Endothelial cell of umbilical vein (primary cell): ENCODE measurements around the gene RIT2. TPM values are rescaled to one million over a fixed set of nuclear protein-coding genes. Genes with fewer than 3 reads are reported as not detected.

ENCODE experiments used
- BruUV-seq: library from RNA; stranded (reverse); fragments of 400-500 nt; replicated peaks from 2 replicates; lab custom pipeline; 2021; lab: Mats Ljungman, UMichigan
- CTCF ChIA-PET: fragments of 300-600, 350-600 bp; sonication (Branson Sonifier 250); formaldehyde crosslinking; loops from one replicate; lab custom pipeline; 2021; ENCODE audit warnings: antibody characterized with exemption, inconsistent platforms; lab: Charles Lee
- POLR2A ChIA-PET: fragments of 300-600, 350-600 bp; sonication (Branson Sonifier 250); formaldehyde crosslinking; loops from one replicate; lab custom pipeline; 2021; ENCODE audit warnings: antibody characterized with exemption, inconsistent platforms; lab: Charles Lee
- DNase-seq: peaks from one replicate; pipeline ENCODE4 v3.0.0-alpha.2; 2011; ENCODE audit warnings: low read depth, low spot score
- FAIRE-seq: peaks from 2 replicates; lab custom pipeline; 2011; peaks lifted over from hg19 to GRCh38; lab: Jason Lieb, UNC
- H2AFZ ChIP-seq: 2 replicates; pipeline ENCODE4 v1.6.0; 2012; ENCODE audit warnings: low read depth, low read length, control low read depth, inconsistent platforms
- H3K27ac ChIP-seq: 2 replicates; pipeline ENCODE4 v1.5.1; 2011; ENCODE audit warnings: low read depth, mild to moderate bottlenecking, control low read depth, low read length, moderate library complexity; ENCODE audit not compliant: insufficient read depth
- H3K27me3 ChIP-seq, 2 experiments: 2 replicates each; pipeline versions ENCODE4 v1.6.0 to v1.6.1; 2011; ENCODE audit warnings: low read length in 2 of 2, mixed read lengths in 1 of 2; ENCODE audit not compliant: control insufficient read depth in 2 of 2, insufficient read depth in 2 of 2
- H3K36me3 ChIP-seq, 2 experiments: 2 replicates in 1 of 2; 3 replicates in 1 of 2; pipeline ENCODE4 v1.5.1; 2011; ENCODE audit warnings: low read length in 2 of 2, mild to moderate bottlenecking in 1 of 2, moderate library complexity in 1 of 2; ENCODE audit not compliant: control insufficient read depth in 2 of 2, insufficient read depth in 2 of 2; ENCODE audit errors: extremely low read depth in 1 of 2
- H3K4me1 ChIP-seq: 3 replicates; pipeline ENCODE4 v1.5.1; 2011; ENCODE audit warnings: mild to moderate bottlenecking, low read length; ENCODE audit not compliant: control insufficient read depth, insufficient read depth; ENCODE audit errors: extremely low read depth
- H3K4me2 ChIP-seq: 2 replicates; pipeline ENCODE4 v1.6.1; 2011; ENCODE audit warnings: low read length, control low read depth, mixed read lengths; ENCODE audit not compliant: insufficient read depth
- H3K4me3 ChIP-seq, 3 experiments: fragments of 200-600 bp in 1 of 3; sonication (generic), shearing (Covaris generic) in 1 of 3; replicated peaks in 1 of 3; 2 replicates each; pipeline ENCODE4 v1.5.1; 2011 to 2016; ENCODE audit warnings: control low read depth in 3 of 3, low read length in 3 of 3, mild to moderate bottlenecking in 2 of 3, inconsistent platforms in 1 of 3, low read depth in 1 of 3, moderate library complexity in 1 of 3; ENCODE audit not compliant: insufficient read depth in 1 of 3
- H3K79me2 ChIP-seq: 2 replicates; pipeline ENCODE4 v1.6.0; 2012; ENCODE audit warnings: low read length, inconsistent platforms; ENCODE audit not compliant: control insufficient read depth, insufficient read depth
- H3K9ac ChIP-seq: replicated peaks from 2 replicates; pipeline ENCODE3; 2011; ENCODE audit warnings: low read length, control low read depth; ENCODE audit not compliant: insufficient read depth; ENCODE audit errors: extremely low read depth
- H3K9me1 ChIP-seq: replicated peaks from 3 replicates; pipeline ENCODE4 v1.6.0; 2011; ENCODE audit warnings: mild to moderate bottlenecking, low read length; ENCODE audit not compliant: control insufficient read depth, insufficient read depth; ENCODE audit errors: extremely low read depth
- H3K9me3 ChIP-seq: replicated peaks from 2 replicates; pipeline ENCODE4 v1.5.1; 2012; ENCODE audit warnings: low read length, inconsistent platforms; ENCODE audit not compliant: control insufficient read depth, insufficient read depth
- H4K20me1 ChIP-seq: replicated peaks from 2 replicates; pipeline ENCODE3; 2011; ENCODE audit warnings: mild to moderate bottlenecking, low read length; ENCODE audit not compliant: control insufficient read depth, insufficient read depth; ENCODE audit errors: extremely low read depth
- CTCF ChIP-seq, 2 donors: IDR thresholded peaks; 1 replicate in 1 of 2; 2 replicates in 1 of 2; pipeline ENCODE4 v1.5.1; 2011; ENCODE audit warnings: low read length in 2 of 2, mild to moderate bottlenecking in 2 of 2, moderate library complexity in 2 of 2, control low read depth in 1 of 2, inconsistent platforms in 1 of 2, low read depth in 1 of 2; ENCODE audit not compliant: insufficient read depth in 1 of 2; ENCODE audit errors: extremely low read depth in 1 of 2
- EZH2 ChIP-seq: IDR thresholded peaks from 2 replicates; pipeline ENCODE4 v1.6.1; 2012; ENCODE audit warnings: borderline replicate concordance, low read depth, mild to moderate bottlenecking, moderate library complexity, low read length, inconsistent platforms; ENCODE audit not compliant: severe bottlenecking
- FOS ChIP-seq: IDR thresholded peaks from 2 replicates; pipeline ENCODE4 v1.6.1; 2011; ENCODE audit warnings: mild to moderate bottlenecking, low read length, moderate library complexity, borderline replicate concordance; ENCODE audit not compliant: insufficient read depth
- GATA2 ChIP-seq: IDR thresholded peaks from 2 replicates; pipeline ENCODE4 v1.7.0; 2011; ENCODE audit warnings: low read depth, mild to moderate bottlenecking, moderate library complexity, mixed read lengths, low read length; ENCODE audit not compliant: insufficient read length, insufficient read depth
- JUN ChIP-seq: IDR thresholded peaks from 2 replicates; pipeline ENCODE4 v1.6.1; 2011; ENCODE audit warnings: borderline replicate concordance, low read depth; ENCODE audit not compliant: insufficient read length, insufficient read depth
- MAX ChIP-seq: IDR thresholded peaks from 2 replicates; pipeline ENCODE4 v1.6.1; 2011; ENCODE audit not compliant: insufficient read depth, insufficient read length
- MYC ChIP-seq: IDR thresholded peaks from one replicate; pipeline ENCODE4 v1.6.1; 2011; ENCODE audit warnings: mild to moderate bottlenecking, low read depth, low read length
- POLR2A ChIP-seq: IDR thresholded peaks from 2 replicates; pipeline ENCODE4 v1.6.1; 2012; ENCODE audit warnings: low read depth, mild to moderate bottlenecking, control low read depth, low read length
- POLR2AphosphoS5 ChIP-seq: IDR thresholded peaks from 2 replicates; pipeline ENCODE4 v1.6.1; 2012; ENCODE audit warnings: low read depth, mild to moderate bottlenecking, control low read depth, low read length, moderate library complexity; ENCODE audit not compliant: insufficient read depth
- dilution Hi-C: fragments of 300-500 bp; cut with MboI; formaldehyde crosslinking; loops from one replicate; pipeline ENCODE4 v1.15.0; 2019; ENCODE audit warnings: low sequenced_read_pairs; ENCODE audit not compliant: extremely low pct_ligation_motif_present
- intact Hi-C: fragments of 100-400 bp; cut with micrococcal nuclease; formaldehyde crosslinking; loops from one replicate; pipeline ENCODE4 v1.10.0; 2022
- polyA plus RNA-seq, 4 experiments: library from polyadenylated mRNA; depleted of rRNA in 3 of 4; stranded (reverse) in 3 of 4; unstranded in 1 of 4; fragments of >200 nt; gene quantifications; 2 replicates each; pipeline versions ENCODE4 v1.2.1 to v1.2.3, GENCODE V29; 2011 to 2012; ENCODE audit warnings: missing spikeins in 1 of 4
- total RNA-seq: library from RNA; stranded (reverse); gene quantifications from 2 replicates; pipeline ENCODE4 v1.2.3, GENCODE V29; 2021

RIT2 gene
- total and polyA plus RNA-seq, 2 donors (not counting 3 experiments of a cell fraction or from before 2014, with no cell fraction given) = not detected

GRCh38 chr18:42925036-42925435 is 190.4 kb downstream of the RIT2 start:
- dilution Hi-C loops = no loop called here
- no TSS peak for BruUV-seq
- Histone ChIP-seq H3K9ac (no peak overlapping the region), H3K4me1 (peaks cover 4% of the 10 kb centered on the region), H3K9me1 (no peaks in the 10 kb centered on the region), H4K20me1 (no peaks in the 10 kb centered on the region), H3K4me3 (no peak overlapping the region), H3K27me3 (no peaks in the 10 kb centered on the region), H3K79me2 (no peaks in the 10 kb centered on the region), H2AFZ (no peak overlapping the region), H3K4me2 (no peak overlapping the region), H3K9me3 (no peaks in the 10 kb centered on the region), H3K36me3 (no peaks in the 10 kb centered on the region), H3K27ac (no peak overlapping the region)
- CTCF ChIA-PET = no interaction called here
- intact Hi-C loops = no loop called here
- POLR2A ChIA-PET = no interaction called here
- TF ChIP-seq CTCF (IDR thresholded peaks at IDR 0.05; ENCODE audit: extremely low read depth in 1 of 2, insufficient read depth in 1 of 2, low read depth in 1 of 2, low read length in 2 of 2) (no peak), POLR2A (no peak), MAX (no peak), FOS (no peak), MYC (no peak), EZH2 (no peak), GATA2 (no peak), JUN (no peak), POLR2AphosphoS5 (no peak)
- no peak for FAIRE-seq
- DNase-seq = no peak
